Fibroblast of skin of right quadriceps (primary cell): ENCODE results near the gene ALDH16A1.
"Not testable (repeated sequence)": the region's sequence is repeated elsewhere in the genome, so short reads cannot be mapped to it uniquely, and the experiment has no call there.

Experiments used
- DNase-seq: peaks from one replicate; pipeline ENCODE4 v3.0.0-alpha.2; 2013

The ALDH16A1 gene

GRCh38 chr19:49441210-49441959 is 11.6 kb upstream of the ALDH16A1 start, which contains the start of gene SLC17A7:
TSS of gene SLC17A7 (minus strand) at chr19:49441527. CDS start at chr19:49441379, 148 bp downstream.
- no peak for DNase-seq

GRCh38 chr19:49441960-49442350 is 11.1 kb upstream of the ALDH16A1 start:
- no peak for DNase-seq

GRCh38 chr19:49442354-49442753 is 10.7 kb upstream of the ALDH16A1 start:
- DNase-seq, result no peak

GRCh38 chr19:49442771-49443365 is 10.2 kb upstream of the ALDH16A1 start:
- peak; percentile 87 for DNase-seq

- DNase-seq, result peak; percentile 94
Measured at GRCh38 chr19:49443366-49444099, 9.5 kb upstream of the ALDH16A1 start.

- DNase-seq, result not testable (repeated sequence)
Measured at GRCh38 chr19:49444100-49444700, 8.8 kb upstream of the ALDH16A1 start.

- no peak for DNase-seq
Measured at GRCh38 chr19:49445997-49446396, 7.0 kb upstream of the ALDH16A1 start.

- DNase-seq, result peak; percentile 47
Measured at GRCh38 chr19:49447485-49448431, 5.3 kb upstream of the ALDH16A1 start.

GRCh38 chr19:49448432-49448786 is 4.6 kb upstream of the ALDH16A1 start:
- no peak for DNase-seq

- DNase-seq, result no peak
Measured at GRCh38 chr19:49450405-49450804, 2.6 kb upstream of the ALDH16A1 start.

- DNase-seq, result peak; percentile 100
Measured at GRCh38 chr19:49451430-49452181, 1.4 kb upstream of the ALDH16A1 start, which contains the start of gene PIH1D1. TSS of gene PIH1D1 (minus strand) at chr19:49451814. CDS start at chr19:49451574, 240 bp downstream.

- no peak for DNase-seq
Measured at GRCh38 chr19:49453757-49454240, 774 bp downstream of the ALDH16A1 start.

- DNase-seq, result no peak
Measured at GRCh38 chr19:49455773-49456172, 2.7 kb downstream of the ALDH16A1 start.

- no peak for DNase-seq
Measured at GRCh38 chr19:49456326-49456725, 3.3 kb downstream of the ALDH16A1 start.

GRCh38 chr19:49458567-49458903 is 5.5 kb downstream of the ALDH16A1 start:
- DNase-seq, result no peak

GRCh38 chr19:49459388-49459787 is 6.4 kb downstream of the ALDH16A1 start:
- no peak for DNase-seq

GRCh38 chr19:49461130-49461529 is 8.1 kb downstream of the ALDH16A1 start:
- not testable (repeated sequence) for DNase-seq

- no peak for DNase-seq
Measured at GRCh38 chr19:49461656-49462055, 8.6 kb downstream of the ALDH16A1 start.

- no peak for DNase-seq
Measured at GRCh38 chr19:49462492-49462891, 9.5 kb downstream of the ALDH16A1 start.

- DNase-seq, result no peak
Measured at GRCh38 chr19:49463960-49464740, 11.1 kb downstream of the ALDH16A1 start.
